Body of pancreas (tissue), 4 donors: ENCODE data around the gene MID2.

Experiments used
- POLR2A ChIP-seq, 3 donors: fragments of 450-650 bp; IDR thresholded peaks; one replicate each; pipeline ENCODE4 v1.6.1; 2016; ENCODE audit warnings: antibody characterized with exemption in 3 of 3, mild to moderate bottlenecking in 2 of 3
- TF ChIP-seq, protein P1 (sequence below), 7 experiments: fragments of 450-650 bp in 4 of 7; fragments of 200-600 bp in 3 of 7; sonication (generic) in 3 of 7; IDR thresholded peaks; one replicate each; pipeline ENCODE4 v1.5.1; 2016 to 2019; ENCODE audit warnings: antibody characterized with exemption in 7 of 7

DNA sequence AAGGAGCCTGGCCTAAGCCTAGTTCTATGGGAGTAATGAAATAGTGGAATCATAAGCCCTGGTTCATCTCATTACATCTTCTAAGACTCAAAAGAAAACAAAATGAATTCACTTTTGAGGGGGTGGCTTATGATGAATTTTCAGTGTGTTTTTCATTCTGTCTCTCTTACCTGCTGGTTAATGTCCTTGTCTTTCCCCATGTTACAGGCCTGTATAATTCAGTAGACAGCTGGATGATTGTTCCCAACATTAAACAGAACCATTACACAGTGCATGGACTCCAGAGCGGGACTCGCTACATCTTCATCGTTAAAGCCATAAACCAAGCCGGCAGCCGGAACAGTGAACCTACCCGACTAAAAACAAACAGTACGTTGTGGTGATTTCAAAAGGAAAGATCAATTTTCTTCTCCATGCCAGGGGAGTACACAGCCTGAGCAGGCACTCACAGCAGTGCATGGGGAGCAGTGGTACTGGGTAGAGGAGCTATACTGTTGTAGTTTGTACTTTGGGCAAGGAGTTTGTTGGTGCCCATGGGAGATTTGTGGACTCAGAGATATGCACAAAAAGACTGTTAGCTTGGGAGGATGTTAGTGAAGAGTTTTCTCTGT, 98.6 kb downstream of the MID2 start:
- TF ChIP-seq, protein P1, sequence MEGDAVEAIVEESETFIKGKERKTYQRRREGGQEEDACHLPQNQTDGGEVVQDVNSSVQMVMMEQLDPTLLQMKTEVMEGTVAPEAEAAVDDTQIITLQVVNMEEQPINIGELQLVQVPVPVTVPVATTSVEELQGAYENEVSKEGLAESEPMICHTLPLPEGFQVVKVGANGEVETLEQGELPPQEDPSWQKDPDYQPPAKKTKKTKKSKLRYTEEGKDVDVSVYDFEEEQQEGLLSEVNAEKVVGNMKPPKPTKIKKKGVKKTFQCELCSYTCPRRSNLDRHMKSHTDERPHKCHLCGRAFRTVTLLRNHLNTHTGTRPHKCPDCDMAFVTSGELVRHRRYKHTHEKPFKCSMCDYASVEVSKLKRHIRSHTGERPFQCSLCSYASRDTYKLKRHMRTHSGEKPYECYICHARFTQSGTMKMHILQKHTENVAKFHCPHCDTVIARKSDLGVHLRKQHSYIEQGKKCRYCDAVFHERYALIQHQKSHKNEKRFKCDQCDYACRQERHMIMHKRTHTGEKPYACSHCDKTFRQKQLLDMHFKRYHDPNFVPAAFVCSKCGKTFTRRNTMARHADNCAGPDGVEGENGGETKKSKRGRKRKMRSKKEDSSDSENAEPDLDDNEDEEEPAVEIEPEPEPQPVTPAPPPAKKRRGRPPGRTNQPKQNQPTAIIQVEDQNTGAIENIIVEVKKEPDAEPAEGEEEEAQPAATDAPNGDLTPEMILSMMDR (IDR thresholded peaks at IDR 0.05), result no peak
- no peak for TF ChIP-seq POLR2A (IDR thresholded peaks at IDR 0.05)
